Uterus (tissue), 2 donors: ENCODE measurements around the gene ARID1B.

Experiments
- CTCF ChIP-seq, 4 experiments: fragments of 200-600 bp in 2 of 4; fragments of 450-650 bp in 2 of 4; sonication (generic) in 2 of 4; IDR thresholded peaks; one replicate each; pipeline ENCODE4 v1.5.1; 2016 to 2019; ENCODE audit warnings: antibody characterized with exemption in 4 of 4, mild to moderate bottlenecking in 2 of 4, moderate library complexity in 1 of 4
- POLR2A ChIP-seq, 2 donors: fragments of 450-650 bp; IDR thresholded peaks; one replicate each; pipeline ENCODE4 v1.6.1; 2016; ENCODE audit warnings: antibody characterized with exemption in 2 of 2, mild to moderate bottlenecking in 1 of 2, moderate library complexity in 1 of 2

DNA sequence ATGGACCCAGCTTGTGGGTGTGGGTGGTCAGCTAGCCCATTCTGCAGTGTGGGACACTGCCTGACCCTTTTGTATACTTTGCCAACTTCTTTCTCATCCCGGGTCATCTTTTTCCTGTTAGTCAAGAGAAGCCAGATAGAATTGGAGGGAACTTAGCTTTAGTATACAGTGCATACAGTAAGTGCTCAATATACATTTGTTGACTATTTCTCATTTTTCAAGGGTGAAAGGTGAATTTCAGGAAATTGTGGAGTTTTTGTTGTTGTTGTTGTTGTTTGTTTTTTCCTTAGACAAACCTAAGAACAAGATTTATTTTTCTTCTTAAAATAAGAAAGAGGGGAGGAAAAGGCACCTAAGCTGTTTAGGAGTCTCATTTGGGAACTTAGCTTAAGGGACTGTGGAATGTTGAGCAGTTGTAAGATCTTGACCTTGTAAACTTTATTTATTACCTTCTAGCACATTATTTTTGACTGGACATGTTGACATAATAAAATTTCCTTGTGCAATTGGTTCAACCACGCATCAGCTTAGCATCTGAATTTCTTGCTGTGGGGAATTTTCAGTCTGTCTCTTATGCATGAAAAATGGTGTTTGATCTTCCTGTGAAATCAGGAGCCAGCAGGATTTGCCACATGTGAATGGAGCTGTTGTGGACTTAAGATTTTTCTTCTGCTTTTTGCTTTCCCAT, 113.6 kb downstream of the ARID1B start:
- no peak for TF ChIP-seq CTCF (IDR thresholded peaks at IDR 0.05)
- no peak for TF ChIP-seq POLR2A (IDR thresholded peaks at IDR 0.05)
